ENCODE results near the gene TTLL10. TPM values are rescaled to one million over a fixed set of nuclear protein-coding genes. Genes with fewer than 3 reads are reported as not detected.

Gene TTLL10
- total RNA-seq, 2 donors from 2014 or later, result not detected

- TF ChIP-seq CTCF (IDR thresholded peaks at IDR 0.05), result no peak
- Histone ChIP-seq H3K27ac (no peak overlapping the region), H3K9me3 (peaks cover 5% of the 10 kb centered on the region), H3K36me3 (no peaks in the 10 kb centered on the region), H3K4me3 (no peak overlapping the region), H3K4me1 (ENCODE audit: control insufficient read depth in 1 of 2, low read depth in 2 of 2) (peaks cover 0 to 8% of the 10 kb centered on the region in 2 donors), H3K27me3 (replicated peaks; ENCODE audit: insufficient read depth) (no peaks in the 10 kb centered on the region)
- ATAC-seq (ENCODE audit: insufficient number of reproducible peaks, low FRiP score, low read depth) (no peak), DNase-seq (ENCODE audit: low spot score) (no peak)
These were observed 25.7 kb downstream of the TTLL10 start for GRCh38 chr1:1199141-1199960.

GRCh38 chr1:1199961-1200875 is 26.5 kb downstream of the TTLL10 start:
- no peaks in the 10 kb centered on the region for H3K36me3 ChIP-seq
- no peaks in the 10 kb centered on the region for H3K27me3 ChIP-seq (replicated peaks; ENCODE audit: insufficient read depth)
- H3K27ac ChIP-seq, result no peak overlapping the region
- H3K4me3 ChIP-seq, result peak overlapping the region; percentile 69
- H3K4me1 ChIP-seq (ENCODE audit: control insufficient read depth in 1 of 2, low read depth in 2 of 2), result peaks cover 0 to 8% of the 10 kb centered on the region in 2 donors
- ATAC-seq (ENCODE audit: insufficient number of reproducible peaks, low FRiP score, low read depth) (no peak), DNase-seq (ENCODE audit: low spot score) (no peak)
- no peak for TF ChIP-seq CTCF (IDR thresholded peaks at IDR 0.05)
- H3K9me3 ChIP-seq, result peaks cover under 1% of the 10 kb centered on the region

GRCh38 chr1:1200876-1201810 is 27.5 kb downstream of the TTLL10 start:
- H3K9me3 ChIP-seq, result no peaks in the 10 kb centered on the region
- peaks cover 2 to 12% of the 10 kb centered on the region in 2 donors for H3K4me1 ChIP-seq (ENCODE audit: control insufficient read depth in 1 of 2, low read depth in 2 of 2)
- DNase-seq (ENCODE audit: low spot score) (no peak), ATAC-seq (ENCODE audit: insufficient number of reproducible peaks, low FRiP score, low read depth) (no peak)
- TF ChIP-seq CTCF (IDR thresholded peaks at IDR 0.05), result no peak
- H3K36me3 ChIP-seq, result no peaks in the 10 kb centered on the region
- H3K27ac ChIP-seq, result no peak overlapping the region
- peak overlapping the region; percentile 69 for H3K4me3 ChIP-seq
- H3K27me3 ChIP-seq (replicated peaks; ENCODE audit: insufficient read depth), result peaks cover 4% of the 10 kb centered on the region

- Histone ChIP-seq H3K27me3 (replicated peaks; ENCODE audit: insufficient read depth) (peaks cover 4% of the 10 kb centered on the region), H3K9me3 (no peaks in the 10 kb centered on the region), H3K4me3 (no peak overlapping the region), H3K4me1 (ENCODE audit: control insufficient read depth in 1 of 2, low read depth in 2 of 2) (peaks cover 5 to 21% of the 10 kb centered on the region in 2 donors), H3K27ac (no peak overlapping the region), H3K36me3 (no peaks in the 10 kb centered on the region)
- no peak for TF ChIP-seq CTCF (IDR thresholded peaks at IDR 0.05)
- ATAC-seq (ENCODE audit: insufficient number of reproducible peaks, low FRiP score, low read depth), result no peak
- no peak for DNase-seq (ENCODE audit: low spot score)
These were observed 29.3 kb downstream of the TTLL10 start for GRCh38 chr1:1202831-1203560.
